Brain microvascular endothelial cell (primary cell): ENCODE data around the gene GRK3.

Source experiments
- DNase-seq: peaks from one replicate; pipeline ENCODE4 v3.0.0-alpha.2; 2020
- H3K27ac ChIP-seq: fragments of 250-450 bp; sonication (Bioruptor Pico); 2 replicates; pipeline ENCODE4 v1.5.1; 2020; ENCODE audit warnings: mild to moderate bottlenecking, moderate library complexity
- H3K27me3 ChIP-seq: fragments of 250-450 bp; sonication (Bioruptor Pico); replicated peaks from 2 replicates; pipeline ENCODE4 v1.5.1; 2020; ENCODE audit warnings: mild to moderate bottlenecking
- H3K36me3 ChIP-seq: fragments of 250-450 bp; sonication (Bioruptor Pico); replicated peaks from 2 replicates; pipeline ENCODE4 v1.5.1; 2020; ENCODE audit warnings: mild to moderate bottlenecking
- H3K4me3 ChIP-seq: 2 replicates; pipeline ENCODE4 v1.5.1; 2011; ENCODE audit warnings: low read depth, mild to moderate bottlenecking, control low read depth, low read length, moderate library complexity
- in situ Hi-C: cut with HindIII; loops from 2 replicates; pipeline ENCODE4 v1.10.0; 2017; ENCODE audit warnings: low sequenced_read_pairs, low pct_ligation_motif_present
- TF ChIP-seq, protein P1 (sequence below): IDR thresholded peaks from 2 replicates; pipeline ENCODE4 v1.5.1; 2011; ENCODE audit warnings: low read depth, mild to moderate bottlenecking, moderate library complexity, low read length, control low read depth, inconsistent platforms; ENCODE audit errors: missing control alignments

The GRK3 gene

DNA sequence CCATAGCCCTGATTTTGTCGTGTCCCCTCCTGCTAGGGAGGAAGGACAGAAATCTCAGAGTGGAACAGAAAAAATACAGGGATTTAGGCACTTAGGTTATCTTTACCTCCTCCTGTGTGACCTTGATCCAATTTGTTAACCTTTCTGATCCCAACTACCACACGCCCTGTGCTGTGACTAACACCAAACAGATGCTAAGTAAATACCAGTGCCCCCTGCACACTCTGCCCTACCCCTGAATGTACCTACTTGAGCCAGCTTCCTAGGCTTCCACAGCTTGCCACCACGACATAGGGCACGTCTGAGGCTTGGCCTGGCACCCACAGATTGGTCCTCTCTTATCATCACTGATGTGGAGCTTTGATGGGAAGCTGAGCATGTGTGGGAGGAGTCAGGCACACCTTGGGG, 186.7 kb downstream of the GRK3 start:
- Histone ChIP-seq H3K36me3 (no peaks in the 10 kb centered on the region), H3K27me3 (no peaks in the 10 kb centered on the region), H3K4me3 (no peak overlapping the region), H3K27ac (no peak overlapping the region)
- no peak for DNase-seq
- in situ Hi-C loops, result no loop called here
- TF ChIP-seq, protein P1, sequence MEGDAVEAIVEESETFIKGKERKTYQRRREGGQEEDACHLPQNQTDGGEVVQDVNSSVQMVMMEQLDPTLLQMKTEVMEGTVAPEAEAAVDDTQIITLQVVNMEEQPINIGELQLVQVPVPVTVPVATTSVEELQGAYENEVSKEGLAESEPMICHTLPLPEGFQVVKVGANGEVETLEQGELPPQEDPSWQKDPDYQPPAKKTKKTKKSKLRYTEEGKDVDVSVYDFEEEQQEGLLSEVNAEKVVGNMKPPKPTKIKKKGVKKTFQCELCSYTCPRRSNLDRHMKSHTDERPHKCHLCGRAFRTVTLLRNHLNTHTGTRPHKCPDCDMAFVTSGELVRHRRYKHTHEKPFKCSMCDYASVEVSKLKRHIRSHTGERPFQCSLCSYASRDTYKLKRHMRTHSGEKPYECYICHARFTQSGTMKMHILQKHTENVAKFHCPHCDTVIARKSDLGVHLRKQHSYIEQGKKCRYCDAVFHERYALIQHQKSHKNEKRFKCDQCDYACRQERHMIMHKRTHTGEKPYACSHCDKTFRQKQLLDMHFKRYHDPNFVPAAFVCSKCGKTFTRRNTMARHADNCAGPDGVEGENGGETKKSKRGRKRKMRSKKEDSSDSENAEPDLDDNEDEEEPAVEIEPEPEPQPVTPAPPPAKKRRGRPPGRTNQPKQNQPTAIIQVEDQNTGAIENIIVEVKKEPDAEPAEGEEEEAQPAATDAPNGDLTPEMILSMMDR, result no peak

DNA sequence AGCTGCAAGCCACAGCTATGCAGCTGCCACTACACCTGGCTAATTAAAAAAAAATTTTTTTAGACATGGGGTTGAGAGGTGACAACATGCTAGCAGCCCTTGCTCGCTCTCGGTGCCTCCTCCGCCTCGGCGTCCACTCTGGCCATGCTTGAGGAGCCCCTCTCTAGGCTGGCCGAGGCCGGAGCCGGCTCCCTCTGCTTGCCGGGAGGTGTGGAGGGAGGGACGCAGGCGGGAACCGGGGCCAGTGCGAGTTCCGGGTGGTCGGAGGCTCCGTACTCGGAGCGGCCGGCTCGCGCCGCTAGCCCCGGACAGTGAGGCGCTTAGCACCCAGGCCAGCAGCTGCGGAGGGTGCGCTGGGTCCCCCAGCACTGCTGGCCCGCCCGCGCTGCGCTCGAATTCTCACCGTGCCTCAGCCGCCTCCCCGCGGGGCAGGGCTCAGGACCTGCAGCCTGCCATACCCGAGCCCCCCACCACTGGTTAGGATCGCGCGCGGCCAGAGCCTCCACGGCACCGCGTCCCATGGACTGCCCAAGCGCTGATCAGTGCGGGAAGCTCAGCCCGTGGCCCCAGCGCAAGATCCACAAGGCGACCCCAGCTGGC, 188.2 kb downstream of the GRK3 start:
- no peaks in the 10 kb centered on the region for H3K36me3 ChIP-seq
- TF ChIP-seq, protein P1, result no peak
- in situ Hi-C loops, result no loop called here

DNA sequence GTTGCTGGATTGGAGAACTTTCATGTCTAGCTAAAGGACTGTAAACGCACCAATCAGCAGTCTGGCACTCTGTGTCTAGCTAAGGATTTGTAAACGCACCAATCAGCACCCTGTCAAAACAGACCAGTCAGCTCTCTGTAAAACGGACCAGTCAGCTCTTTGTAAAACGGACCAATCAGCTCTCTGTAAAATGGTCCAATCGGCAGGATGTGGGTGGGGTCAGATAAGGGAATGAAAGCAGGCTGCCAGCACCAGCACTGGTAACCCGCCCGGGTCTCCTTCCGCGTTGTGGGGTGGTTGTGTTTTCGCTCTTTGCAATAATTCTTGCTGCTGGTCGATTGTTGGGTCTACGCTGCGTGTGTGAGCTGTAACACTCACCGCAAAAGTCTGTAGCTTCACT, 188.8 kb downstream of the GRK3 start:
- in situ Hi-C loops, result no loop called here
- no peak for DNase-seq
- Histone ChIP-seq H3K36me3 (no peaks in the 10 kb centered on the region), H3K27ac (no peak overlapping the region), H3K27me3 (no peaks in the 10 kb centered on the region), H3K4me3 (no peak overlapping the region)
- TF ChIP-seq, protein P1, result no peak

More for the DNA sequence above, 188.2 kb downstream of the GRK3 start:
- Histone ChIP-seq H3K27ac (no peak overlapping the region), H3K4me3 (no peak overlapping the region), H3K27me3 (no peaks in the 10 kb centered on the region)
- no peak for DNase-seq

DNA sequence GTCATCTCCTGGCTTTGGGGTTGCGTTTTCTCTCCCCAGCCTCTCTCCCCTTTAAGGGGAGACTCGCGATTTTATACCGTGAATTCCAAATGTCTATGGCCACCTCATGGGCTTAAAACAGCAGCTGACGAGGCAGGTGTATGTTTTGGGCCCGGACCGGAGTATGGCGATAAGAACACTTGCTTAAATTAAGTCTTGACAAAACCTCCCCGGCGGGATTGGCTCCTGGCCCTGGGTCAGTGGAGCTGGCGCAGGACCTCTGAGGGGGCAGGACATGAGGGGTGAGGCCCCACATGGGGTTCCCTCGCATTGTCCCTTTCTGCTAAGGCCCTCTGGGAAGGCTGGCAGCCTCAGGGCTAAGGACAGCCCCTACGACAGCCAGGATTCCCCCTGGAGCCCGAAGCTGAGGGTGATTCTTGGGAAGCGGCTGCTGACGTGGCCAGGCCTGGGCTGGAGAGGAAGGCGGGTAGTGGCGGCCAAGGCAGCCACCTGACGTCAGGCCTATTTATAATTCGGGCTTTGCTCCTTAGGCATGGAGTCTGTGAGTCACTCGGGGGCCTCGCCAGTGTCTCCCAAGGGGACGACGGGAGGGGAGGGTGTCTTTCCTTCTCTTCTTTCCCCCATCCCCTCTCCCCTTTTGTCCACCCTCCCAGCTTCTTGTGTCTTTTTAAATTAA, 190.2 kb downstream of the GRK3 start:
- peak; percentile 96 for DNase-seq
- in situ Hi-C loops, result no loop called here

DNA sequence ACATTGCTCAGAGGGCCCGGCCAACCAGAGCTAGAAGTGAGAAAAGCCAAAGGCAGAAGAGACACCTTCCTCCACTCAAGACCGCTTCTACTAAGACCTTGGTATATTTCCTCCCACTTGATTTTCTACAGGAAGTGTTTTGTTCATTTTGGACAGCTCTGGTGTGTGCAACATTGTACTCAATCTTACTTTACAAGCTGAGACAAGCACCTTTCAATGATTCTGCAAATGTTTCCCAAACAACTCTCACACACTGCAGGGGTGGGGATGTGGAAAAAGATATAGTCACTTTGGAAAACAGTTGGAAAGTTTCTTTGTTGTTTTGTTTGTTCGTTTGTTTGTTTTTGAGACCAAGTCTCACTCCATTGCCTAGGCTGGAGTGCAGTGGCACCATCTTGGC, 193.2 kb downstream of the GRK3 start:
- H3K4me3 ChIP-seq, result no peak overlapping the region
- H3K27me3 ChIP-seq, result no peaks in the 10 kb centered on the region
- in situ Hi-C loops, result no loop called here
- TF ChIP-seq, protein P1, result no peak
- H3K27ac ChIP-seq, result no peak overlapping the region
- no peaks in the 10 kb centered on the region for H3K36me3 ChIP-seq
- no peak for DNase-seq

More for the DNA sequence above, 190.2 kb downstream of the GRK3 start:
- Histone ChIP-seq H3K36me3 (no peaks in the 10 kb centered on the region), H3K4me3 (no peak overlapping the region), H3K27ac (peak overlapping the region; percentile 80), H3K27me3 (no peaks in the 10 kb centered on the region)
- TF ChIP-seq, protein P1, result no peak
